ENCODE results near the gene PHOSPHO2.
A peak's percentile ranks its signal among the peaks of the same experiment; 100 is the strongest.

The PHOSPHO2 gene

DNA sequence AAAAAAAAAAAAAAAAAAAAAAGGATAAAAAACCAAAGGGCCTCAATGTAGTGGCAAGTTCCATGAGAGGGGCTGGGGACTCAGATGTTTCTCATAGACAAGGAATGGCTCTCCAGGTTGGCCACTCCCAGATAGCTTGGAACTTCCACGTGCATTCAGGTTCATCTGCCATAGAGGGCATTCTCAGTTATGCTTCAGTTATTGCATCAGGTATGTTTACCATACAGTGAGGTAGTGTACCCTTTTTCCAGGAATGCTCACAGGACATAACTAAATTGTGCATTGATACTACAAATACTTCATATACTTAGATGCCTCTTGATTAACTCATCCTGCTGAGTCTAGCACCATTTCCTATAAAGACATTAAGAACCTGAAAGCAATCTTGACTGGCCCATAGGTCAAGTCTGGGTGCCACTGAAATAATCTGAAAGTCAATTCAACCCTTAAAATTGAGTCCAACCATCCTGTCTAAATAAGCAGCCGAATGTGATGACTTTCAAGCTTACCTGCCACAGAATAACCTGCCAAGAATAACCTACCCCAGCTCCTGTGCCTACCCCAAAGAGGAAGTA lies 24.7 kb downstream of the PHOSPHO2 start:
- DNase-seq = no peak

GRCh38 chr2:169721016-169721415 lies 26.7 kb downstream of the PHOSPHO2 start:
- no peak for DNase-seq

DNA sequence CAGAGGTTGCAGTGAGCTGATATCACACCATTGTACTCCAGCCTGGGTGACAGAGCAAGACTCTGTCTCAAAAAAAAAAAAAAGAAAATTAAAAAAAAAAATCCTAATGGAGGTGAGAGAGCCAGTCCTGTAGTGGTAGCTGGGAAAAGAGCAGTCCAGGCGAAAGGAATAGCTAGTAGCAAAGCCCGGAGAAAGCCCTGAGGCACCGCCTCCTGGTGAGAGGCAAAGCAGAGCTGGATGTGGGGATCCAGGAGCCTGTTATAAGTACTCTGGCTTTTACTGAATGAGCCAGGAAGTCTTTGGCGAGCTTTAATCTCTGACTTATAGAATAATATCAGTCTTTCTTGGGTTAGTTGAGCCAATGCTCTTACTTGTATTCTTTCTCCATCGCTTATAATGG lies 32.8 kb downstream of the PHOSPHO2 start:
- DNase-seq = no peak

DNA sequence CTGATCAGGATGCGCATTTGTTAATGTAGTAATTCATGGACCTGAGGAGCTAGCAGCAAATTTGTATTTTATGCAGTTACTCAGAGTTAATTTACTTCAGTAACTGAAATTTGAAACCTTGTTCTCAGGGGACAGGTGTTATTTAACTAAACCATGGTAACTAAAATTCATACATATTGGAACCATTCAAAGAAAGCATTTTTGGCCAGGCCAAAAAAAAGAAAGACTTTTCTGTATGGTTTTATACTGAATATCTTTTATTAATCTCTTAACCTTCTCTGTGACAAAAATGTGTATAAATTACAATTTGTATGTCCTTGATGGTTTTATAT lies 35.0 kb downstream of the PHOSPHO2 start:
- no peak for DNase-seq

- DNase-seq = no peak
Measured at GRCh38 chr2:169732075-169732474, 37.8 kb downstream of the PHOSPHO2 start.

DNA sequence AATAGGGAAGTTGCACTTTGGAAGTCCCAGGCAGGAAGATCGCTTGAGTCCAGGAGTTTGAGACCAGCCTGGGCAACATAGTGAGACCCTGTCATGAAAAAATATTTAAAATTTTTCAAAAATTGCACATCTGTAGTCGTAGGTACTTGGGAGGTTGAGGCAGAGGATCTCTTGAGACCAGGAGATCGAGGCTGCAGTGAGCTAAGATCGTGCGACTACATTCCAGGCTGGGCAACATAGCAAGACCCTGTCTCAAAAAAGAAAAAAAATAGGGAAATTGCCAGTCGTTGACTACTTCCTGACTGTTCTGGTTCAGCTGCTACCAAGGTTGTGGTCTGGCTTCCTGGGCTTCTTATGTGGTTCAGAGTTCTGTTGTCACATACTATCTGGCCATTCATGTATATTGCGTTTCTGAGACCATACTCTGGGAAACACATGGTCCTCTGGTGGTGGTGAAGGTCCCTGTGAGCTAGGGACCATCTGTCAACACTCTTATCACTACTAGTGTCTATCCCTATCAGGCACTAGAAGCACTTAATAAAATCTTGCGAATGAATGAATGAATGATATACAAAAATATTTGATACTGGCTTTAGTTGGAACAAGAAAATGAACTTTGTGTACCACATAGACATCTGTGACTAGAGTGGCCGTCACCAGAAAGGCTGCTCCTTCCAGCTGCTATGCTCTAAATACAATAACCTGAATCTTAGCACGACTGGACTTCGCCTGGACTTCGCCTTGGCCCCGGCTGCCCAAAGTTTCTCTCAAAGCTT lies 38.5 kb downstream of the PHOSPHO2 start:
- DNase-seq = no peak

GRCh38 chr2:169734169-169734847 lies 40.0 kb downstream of the PHOSPHO2 start:
- no peak for DNase-seq

DNA sequence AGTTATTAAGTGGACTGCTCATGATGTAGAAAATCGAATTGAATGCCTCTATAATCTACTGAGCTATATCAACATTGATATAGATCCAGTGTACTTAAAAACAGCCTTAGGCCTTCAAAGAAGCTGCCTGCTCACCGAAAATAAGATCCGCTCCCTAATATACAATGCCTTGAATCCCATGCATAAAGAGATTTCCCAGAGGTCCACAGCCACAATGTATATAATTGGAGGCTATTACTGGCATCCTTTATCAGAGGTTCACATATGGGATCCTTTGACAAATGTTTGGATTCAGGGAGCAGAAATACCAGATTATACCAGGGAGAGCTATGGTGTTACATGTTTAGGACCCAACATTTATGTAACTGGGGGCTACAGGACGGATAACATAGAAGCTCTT lies 41.4 kb downstream of the PHOSPHO2 start:
- DNase-seq = no peak

DNA sequence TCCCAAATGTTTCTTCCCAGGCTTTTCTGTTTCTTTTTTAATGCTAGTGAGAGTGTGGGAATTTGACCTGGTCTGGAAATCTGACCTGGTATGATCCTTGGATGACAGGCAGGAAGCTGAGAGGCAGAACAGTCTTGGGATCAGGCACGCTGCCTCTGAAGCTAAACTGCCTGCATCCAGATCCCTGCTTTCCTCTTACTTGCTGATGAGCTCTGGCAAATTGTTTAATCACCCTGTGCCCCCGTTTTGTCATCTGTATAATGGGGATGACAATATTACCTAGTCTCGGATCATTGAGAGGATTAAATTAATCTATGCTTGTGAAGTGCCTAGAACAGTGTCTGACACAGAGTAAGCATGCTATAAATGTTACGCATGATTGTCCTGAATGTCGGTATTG lies 42.6 kb downstream of the PHOSPHO2 start:
- peak; percentile 42 for DNase-seq

DNA sequence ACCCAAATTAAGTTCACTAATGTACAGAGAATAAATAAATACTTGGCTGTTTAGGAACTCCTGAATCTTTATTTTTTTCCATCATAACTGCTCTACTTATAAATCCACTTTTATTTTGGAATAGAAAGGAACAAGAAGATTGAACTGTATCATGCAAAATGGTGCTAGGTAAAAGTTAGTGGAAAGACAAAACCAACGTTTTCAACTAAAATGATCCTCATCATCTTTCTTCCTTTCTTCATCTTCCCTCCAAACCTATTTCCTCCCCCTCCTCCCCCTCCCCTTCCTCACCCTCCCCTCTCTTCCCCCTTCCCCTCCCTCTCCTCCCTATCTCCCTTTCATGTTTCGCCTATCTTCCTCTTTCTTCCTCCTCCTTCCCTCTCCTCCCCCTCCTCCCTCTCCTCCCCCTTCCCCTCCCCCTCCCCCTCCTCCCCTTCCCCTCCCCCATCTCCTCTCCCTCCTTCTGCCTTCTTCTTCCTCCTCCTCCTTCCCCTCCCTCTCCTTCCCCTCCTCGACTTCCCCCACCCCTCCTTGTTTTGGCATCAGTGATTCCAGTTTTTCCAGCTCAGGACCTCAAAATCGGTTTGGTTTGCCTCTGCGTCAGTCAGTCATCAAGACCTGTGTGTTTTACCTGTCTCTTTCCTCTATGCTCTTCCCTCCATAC lies 44.4 kb downstream of the PHOSPHO2 start:
- no peak for DNase-seq

- no peak for DNase-seq
Measured at GRCh38 chr2:169739351-169739750, 45.1 kb downstream of the PHOSPHO2 start.

GRCh38 chr2:169743549-169743948 lies 49.3 kb downstream of the PHOSPHO2 start:
- DNase-seq = no peak

GRCh38 chr2:169746240-169746639 lies 52.0 kb downstream of the PHOSPHO2 start:
- DNase-seq = no peak

- no peak for DNase-seq
Measured at GRCh38 chr2:169748319-169748718, 54.0 kb downstream of the PHOSPHO2 start.

Data from HCEC 1CT (cell line).